ENCODE measurements around the gene KREMEN1. TPM values are rescaled to one million over a fixed set of nuclear protein-coding genes. Genes with fewer than 3 reads are reported as not detected.
A peak's percentile ranks its signal among the peaks of the same experiment; 100 is the strongest.

Gene KREMEN1
- total and polyA plus RNA-seq, 10 of the 15 experiments (the other 5 are each of a cell fraction or from before 2014, with no cell fraction given) = 0.10 to 2.5 (median 0.20) TPM; not detected in 1

DNA sequence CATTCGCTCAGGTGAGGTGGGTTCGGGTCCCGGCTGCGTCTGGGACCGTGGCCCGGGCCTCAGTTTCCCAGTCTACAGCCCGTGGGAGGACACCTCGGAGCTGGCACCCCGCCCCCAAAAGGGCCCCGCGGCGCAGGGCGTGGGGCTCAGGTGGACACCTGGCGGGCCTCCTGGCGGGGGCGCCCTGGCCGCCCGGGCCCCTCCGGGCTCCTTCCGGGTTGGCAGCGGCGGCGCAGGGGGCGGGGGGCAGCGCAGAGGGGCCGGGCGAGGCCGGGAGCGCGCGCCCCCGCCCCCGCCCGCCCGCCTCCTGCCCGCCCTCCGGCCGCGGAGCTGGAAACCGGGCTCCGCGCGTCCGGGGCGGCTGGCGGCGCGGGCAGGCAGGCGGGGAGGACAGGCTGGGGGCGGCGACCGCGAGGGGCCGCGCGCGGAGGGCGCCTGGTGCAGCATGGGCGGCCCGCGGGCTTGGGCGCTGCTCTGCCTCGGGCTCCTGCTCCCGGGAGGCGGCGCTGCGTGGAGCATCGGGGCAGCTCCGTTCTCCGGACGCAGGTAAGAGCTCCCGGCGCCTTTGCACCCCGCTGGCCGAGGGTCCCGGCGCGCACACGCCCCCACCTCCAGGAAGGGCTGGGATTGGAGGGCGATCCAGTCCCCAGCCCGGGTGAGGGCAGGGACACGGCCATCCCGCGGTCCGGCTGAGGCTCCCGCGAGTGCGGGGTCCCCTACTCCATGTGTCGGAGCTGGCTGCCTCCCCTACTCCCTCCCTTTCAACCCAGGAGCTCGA, 132.9 kb downstream of the KREMEN1 start, which contains the start of gene EMID1 (continued):
- TF ChIP-seq, protein P1, sequence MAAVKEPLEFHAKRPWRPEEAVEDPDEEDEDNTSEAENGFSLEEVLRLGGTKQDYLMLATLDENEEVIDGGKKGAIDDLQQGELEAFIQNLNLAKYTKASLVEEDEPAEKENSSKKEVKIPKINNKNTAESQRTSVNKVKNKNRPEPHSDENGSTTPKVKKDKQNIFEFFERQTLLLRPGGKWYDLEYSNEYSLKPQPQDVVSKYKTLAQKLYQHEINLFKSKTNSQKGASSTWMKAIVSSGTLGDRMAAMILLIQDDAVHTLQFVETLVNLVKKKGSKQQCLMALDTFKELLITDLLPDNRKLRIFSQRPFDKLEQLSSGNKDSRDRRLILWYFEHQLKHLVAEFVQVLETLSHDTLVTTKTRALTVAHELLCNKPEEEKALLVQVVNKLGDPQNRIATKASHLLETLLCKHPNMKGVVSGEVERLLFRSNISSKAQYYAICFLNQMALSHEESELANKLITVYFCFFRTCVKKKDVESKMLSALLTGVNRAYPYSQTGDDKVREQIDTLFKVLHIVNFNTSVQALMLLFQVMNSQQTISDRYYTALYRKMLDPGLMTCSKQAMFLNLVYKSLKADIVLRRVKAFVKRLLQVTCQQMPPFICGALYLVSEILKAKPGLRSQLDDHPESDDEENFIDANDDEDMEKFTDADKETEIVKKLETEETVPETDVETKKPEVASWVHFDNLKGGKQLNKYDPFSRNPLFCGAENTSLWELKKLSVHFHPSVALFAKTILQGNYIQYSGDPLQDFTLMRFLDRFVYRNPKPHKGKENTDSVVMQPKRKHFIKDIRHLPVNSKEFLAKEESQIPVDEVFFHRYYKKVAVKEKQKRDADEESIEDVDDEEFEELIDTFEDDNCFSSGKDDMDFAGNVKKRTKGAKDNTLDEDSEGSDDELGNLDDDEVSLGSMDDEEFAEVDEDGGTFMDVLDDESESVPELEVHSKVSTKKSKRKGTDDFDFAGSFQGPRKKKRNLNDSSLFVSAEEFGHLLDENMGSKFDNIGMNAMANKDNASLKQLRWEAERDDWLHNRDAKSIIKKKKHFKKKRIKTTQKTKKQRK (IDR thresholded peaks at IDR 0.05; ENCODE audit: low read depth, low read length) = no peak
- TF ChIP-seq BMI1 (IDR thresholded peaks at IDR 0.05; ENCODE audit: borderline replicate concordance) = no peak
- no peak for TF ChIP-seq ATF7 (IDR thresholded peaks at IDR 0.05; ENCODE audit: low read depth)
- 0 out of 2 replicates have a peak, but pooled peaks have one; percentile 38 for TF ChIP-seq BACH1 (IDR thresholded peaks at IDR 0.05; ENCODE audit: borderline replicate concordance)
- no peak for TF ChIP-seq SIX5 (IDR thresholded peaks at IDR 0.05; ENCODE audit: low read depth, low read length, severe bottlenecking)
- TF ChIP-seq, protein P2, sequence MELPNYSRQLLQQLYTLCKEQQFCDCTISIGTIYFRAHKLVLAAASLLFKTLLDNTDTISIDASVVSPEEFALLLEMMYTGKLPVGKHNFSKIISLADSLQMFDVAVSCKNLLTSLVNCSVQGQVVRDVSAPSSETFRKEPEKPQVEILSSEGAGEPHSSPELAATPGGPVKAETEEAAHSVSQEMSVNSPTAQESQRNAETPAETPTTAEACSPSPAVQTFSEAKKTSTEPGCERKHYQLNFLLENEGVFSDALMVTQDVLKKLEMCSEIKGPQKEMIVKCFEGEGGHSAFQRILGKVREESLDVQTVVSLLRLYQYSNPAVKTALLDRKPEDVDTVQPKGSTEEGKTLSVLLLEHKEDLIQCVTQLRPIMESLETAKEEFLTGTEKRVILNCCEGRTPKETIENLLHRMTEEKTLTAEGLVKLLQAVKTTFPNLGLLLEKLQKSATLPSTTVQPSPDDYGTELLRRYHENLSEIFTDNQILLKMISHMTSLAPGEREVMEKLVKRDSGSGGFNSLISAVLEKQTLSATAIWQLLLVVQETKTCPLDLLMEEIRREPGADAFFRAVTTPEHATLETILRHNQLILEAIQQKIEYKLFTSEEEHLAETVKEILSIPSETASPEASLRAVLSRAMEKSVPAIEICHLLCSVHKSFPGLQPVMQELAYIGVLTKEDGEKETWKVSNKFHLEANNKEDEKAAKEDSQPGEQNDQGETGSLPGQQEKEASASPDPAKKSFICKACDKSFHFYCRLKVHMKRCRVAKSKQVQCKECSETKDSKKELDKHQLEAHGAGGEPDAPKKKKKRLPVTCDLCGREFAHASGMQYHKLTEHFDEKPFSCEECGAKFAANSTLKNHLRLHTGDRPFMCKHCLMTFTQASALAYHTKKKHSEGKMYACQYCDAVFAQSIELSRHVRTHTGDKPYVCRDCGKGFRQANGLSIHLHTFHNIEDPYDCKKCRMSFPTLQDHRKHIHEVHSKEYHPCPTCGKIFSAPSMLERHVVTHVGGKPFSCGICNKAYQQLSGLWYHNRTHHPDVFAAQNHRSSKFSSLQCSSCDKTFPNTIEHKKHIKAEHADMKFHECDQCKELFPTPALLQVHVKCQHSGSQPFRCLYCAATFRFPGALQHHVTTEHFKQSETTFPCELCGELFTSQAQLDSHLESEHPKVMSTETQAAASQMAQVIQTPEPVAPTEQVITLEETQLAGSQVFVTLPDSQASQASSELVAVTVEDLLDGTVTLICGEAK (IDR thresholded peaks at IDR 0.05; ENCODE audit: borderline replicate concordance) = no peak
- TF ChIP-seq RBBP5 (conservative IDR thresholded peaks at IDR 0.05) = no peak
- TF ChIP-seq, protein P3, sequence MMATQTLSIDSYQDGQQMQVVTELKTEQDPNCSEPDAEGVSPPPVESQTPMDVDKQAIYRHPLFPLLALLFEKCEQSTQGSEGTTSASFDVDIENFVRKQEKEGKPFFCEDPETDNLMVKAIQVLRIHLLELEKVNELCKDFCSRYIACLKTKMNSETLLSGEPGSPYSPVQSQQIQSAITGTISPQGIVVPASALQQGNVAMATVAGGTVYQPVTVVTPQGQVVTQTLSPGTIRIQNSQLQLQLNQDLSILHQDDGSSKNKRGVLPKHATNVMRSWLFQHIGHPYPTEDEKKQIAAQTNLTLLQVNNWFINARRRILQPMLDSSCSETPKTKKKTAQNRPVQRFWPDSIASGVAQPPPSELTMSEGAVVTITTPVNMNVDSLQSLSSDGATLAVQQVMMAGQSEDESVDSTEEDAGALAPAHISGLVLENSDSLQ (IDR thresholded peaks at IDR 0.05) = no peak; the same call in 1 of the 2 replicates
- no peak for TF ChIP-seq ETV6 (conservative IDR thresholded peaks at IDR 0.05 in 1 of 2, IDR thresholded peaks at IDR 0.05 in 1 of 2; ENCODE audit: borderline replicate concordance in 1 of 2, low read depth in 1 of 2)
- TF ChIP-seq, protein P4, sequence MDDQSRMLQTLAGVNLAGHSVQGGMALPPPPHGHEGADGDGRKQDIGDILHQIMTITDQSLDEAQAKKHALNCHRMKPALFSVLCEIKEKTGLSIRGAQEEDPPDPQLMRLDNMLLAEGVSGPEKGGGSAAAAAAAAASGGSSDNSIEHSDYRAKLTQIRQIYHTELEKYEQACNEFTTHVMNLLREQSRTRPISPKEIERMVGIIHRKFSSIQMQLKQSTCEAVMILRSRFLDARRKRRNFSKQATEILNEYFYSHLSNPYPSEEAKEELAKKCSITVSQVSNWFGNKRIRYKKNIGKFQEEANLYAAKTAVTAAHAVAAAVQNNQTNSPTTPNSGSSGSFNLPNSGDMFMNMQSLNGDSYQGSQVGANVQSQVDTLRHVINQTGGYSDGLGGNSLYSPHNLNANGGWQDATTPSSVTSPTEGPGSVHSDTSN (IDR thresholded peaks at IDR 0.05; ENCODE audit: insufficient replicate concordance, low read depth, low read length) = no peak
- TF ChIP-seq SREBF1 (IDR thresholded peaks at IDR 0.05; ENCODE audit: low read length) = no peak
- peak; percentile 87 for TF ChIP-seq LARP7 (IDR thresholded peaks at IDR 0.05)
- TF ChIP-seq FOXK2 (IDR thresholded peaks at IDR 0.05) = no peak
- TF ChIP-seq CHD1 (IDR thresholded peaks at IDR 0.05; ENCODE audit: low read depth, low read length) = no peak
- no peak for TF ChIP-seq SUZ12 (IDR thresholded peaks at IDR 0.05; ENCODE audit: unreplicated experiment)
- TF ChIP-seq ESRRA (IDR thresholded peaks at IDR 0.05; ENCODE audit: low read length) = no peak
- TF ChIP-seq, protein P5, sequence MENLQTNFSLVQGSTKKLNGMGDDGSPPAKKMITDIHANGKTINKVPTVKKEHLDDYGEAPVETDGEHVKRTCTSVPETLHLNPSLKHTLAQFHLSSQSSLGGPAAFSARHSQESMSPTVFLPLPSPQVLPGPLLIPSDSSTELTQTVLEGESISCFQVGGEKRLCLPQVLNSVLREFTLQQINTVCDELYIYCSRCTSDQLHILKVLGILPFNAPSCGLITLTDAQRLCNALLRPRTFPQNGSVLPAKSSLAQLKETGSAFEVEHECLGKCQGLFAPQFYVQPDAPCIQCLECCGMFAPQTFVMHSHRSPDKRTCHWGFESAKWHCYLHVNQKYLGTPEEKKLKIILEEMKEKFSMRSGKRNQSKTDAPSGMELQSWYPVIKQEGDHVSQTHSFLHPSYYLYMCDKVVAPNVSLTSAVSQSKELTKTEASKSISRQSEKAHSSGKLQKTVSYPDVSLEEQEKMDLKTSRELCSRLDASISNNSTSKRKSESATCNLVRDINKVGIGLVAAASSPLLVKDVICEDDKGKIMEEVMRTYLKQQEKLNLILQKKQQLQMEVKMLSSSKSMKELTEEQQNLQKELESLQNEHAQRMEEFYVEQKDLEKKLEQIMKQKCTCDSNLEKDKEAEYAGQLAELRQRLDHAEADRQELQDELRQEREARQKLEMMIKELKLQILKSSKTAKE (IDR thresholded peaks at IDR 0.05; ENCODE audit: low read depth, poor library complexity, severe bottlenecking) = no peak
